K562 (cell line): ENCODE measurements around the gene C16orf74. TPM values are rescaled to one million over a fixed set of nuclear protein-coding genes. Genes with fewer than 3 reads are reported as not detected.

Experiments used
- BCOR ChIP-seq: fragments of 450-650 bp; IDR thresholded peaks from 2 replicates; pipeline ENCODE4 v1.6.1; 2016
- CREM ChIP-seq: IDR thresholded peaks from 2 replicates; pipeline ENCODE4 v1.6.1; 2014; ENCODE audit warnings: antibody characterized with exemption, low read depth
- NFXL1 ChIP-seq: fragments of 450-650 bp; formaldehyde crosslinking; IDR thresholded peaks from 2 replicates; pipeline ENCODE4 v1.4.0; 2021; ENCODE audit warnings: mild to moderate bottlenecking
- PRMT5 ChIP-seq: sonication (generic); formaldehyde crosslinking; IDR thresholded peaks from 2 replicates; pipeline ENCODE4 v1.5.0; 2020; ENCODE audit warnings: missing genetic modification reagents
- RB1 ChIP-seq: fragments of 450-650 bp; IDR thresholded peaks from 2 replicates; pipeline ENCODE4 v1.6.1; 2017; ENCODE audit warnings: low read depth, mild to moderate bottlenecking
- RCOR1 ChIP-seq, 2 experiments: IDR thresholded peaks; 2 replicates each; pipeline ENCODE4 v1.6.1; 2012; ENCODE audit warnings: low read depth in 2 of 2, low read length in 2 of 2, borderline replicate concordance in 1 of 2, improper control_type of control experiment in 1 of 2
- SAFB ChIP-seq: fragments of 200-400 bp; formaldehyde crosslinking; IDR thresholded peaks from 2 replicates; pipeline ENCODE4 v1.6.1; 2017; ENCODE audit warnings: low read depth, low read length, borderline replicate concordance
- ZNF282 ChIP-seq: sonication (generic); formaldehyde crosslinking; IDR thresholded peaks from 2 replicates; pipeline ENCODE4 v1.8.1; 2023; ENCODE audit warnings: missing genetic modification reagents
- polyA plus RNA-seq, 8 experiments: library from polyadenylated mRNA; depleted of rRNA in 4 of 8; stranded (reverse) in 5 of 8; unstranded in 3 of 8; fragments of >200 nt; fragmentation: Nextera tagmentation in 2 of 8; fragmentation: Illumina TruSeq in 1 of 8; extraction: Ambion mirVana in 2 of 8; extraction: Trizol in 1 of 8; gene quantifications; 2 replicates each; pipeline versions ENCODE4 v1.2.1 to v1.2.3, GENCODE V29; 2011 to 2014; ENCODE audit warnings: inconsistent platforms in 1 of 8, missing spikeins in 1 of 8
- total RNA-seq, 7 experiments: library from RNA; depleted of rRNA in 6 of 7; stranded (reverse); fragments of >200 nt in 6 of 7; fragmentation: Illumina TruSeq in 2 of 7; extraction: Trizol in 2 of 7; gene quantifications; 2 replicates each; pipeline versions ENCODE4 v1.2.1 to v1.2.3, GENCODE V29; 2011 to 2021; ENCODE audit warnings: low replicate concordance in 1 of 7
- TF ChIP-seq, protein P1 (sequence below): fragments of 250-450 bp; sonication (Bioruptor Pico); IDR thresholded peaks from 2 replicates; pipeline ENCODE4 v1.4.0; 2020; ENCODE audit warnings: mild to moderate bottlenecking, moderate library complexity, borderline replicate concordance
- TF ChIP-seq, protein P2 (sequence below): fragments of 250-450 bp; sonication (Bioruptor Pico); IDR thresholded peaks from 2 replicates; pipeline ENCODE4 v1.5.0; 2021; ENCODE audit warnings: mild to moderate bottlenecking, borderline replicate concordance
- TF ChIP-seq, protein P3 (sequence below): fragments of 250-450 bp; sonication (Bioruptor Pico); IDR thresholded peaks from 2 replicates; pipeline ENCODE4 v1.8.0; 2021; ENCODE audit warnings: borderline replicate concordance, mild to moderate bottlenecking, moderate library complexity; ENCODE audit not compliant: poor library complexity, severe bottlenecking
- TF ChIP-seq, protein P4 (sequence below): fragments of 450-650 bp; formaldehyde crosslinking; IDR thresholded peaks from 2 replicates; pipeline ENCODE4 v1.4.0; 2022; ENCODE audit warnings: missing genetic modification characterization
- TF ChIP-seq, protein P5 (sequence below): fragments of 450-650 bp; IDR thresholded peaks from 2 replicates; pipeline ENCODE4 v1.6.1; 2016; ENCODE audit warnings: borderline replicate concordance
- TF ChIP-seq, protein P6 (sequence below): fragments of 450-650 bp; formaldehyde crosslinking; IDR thresholded peaks from 2 replicates; pipeline ENCODE4 v1.4.0; 2022; ENCODE audit warnings: mild to moderate bottlenecking, moderate library complexity
- TF ChIP-seq, protein P7 (sequence below), 2 experiments: fragments of 450-650 bp in 1 of 2; sonication (generic) in 1 of 2; formaldehyde crosslinking in 1 of 2; IDR thresholded peaks in 1 of 2; conservative IDR thresholded peaks in 1 of 2; 2 replicates each; pipeline versions ENCODE4 v1.6.1 to v1.8.1; 2016 to 2023; ENCODE audit warnings: mild to moderate bottlenecking in 2 of 2, moderate library complexity in 2 of 2, inconsistent platforms in 1 of 2, missing genetic modification reagents in 1 of 2

C16orf74 gene
- total and polyA plus RNA-seq, 9 of the 15 experiments (the other 6 are each of a cell fraction or from before 2014, with no cell fraction given), result not detected

DNA sequence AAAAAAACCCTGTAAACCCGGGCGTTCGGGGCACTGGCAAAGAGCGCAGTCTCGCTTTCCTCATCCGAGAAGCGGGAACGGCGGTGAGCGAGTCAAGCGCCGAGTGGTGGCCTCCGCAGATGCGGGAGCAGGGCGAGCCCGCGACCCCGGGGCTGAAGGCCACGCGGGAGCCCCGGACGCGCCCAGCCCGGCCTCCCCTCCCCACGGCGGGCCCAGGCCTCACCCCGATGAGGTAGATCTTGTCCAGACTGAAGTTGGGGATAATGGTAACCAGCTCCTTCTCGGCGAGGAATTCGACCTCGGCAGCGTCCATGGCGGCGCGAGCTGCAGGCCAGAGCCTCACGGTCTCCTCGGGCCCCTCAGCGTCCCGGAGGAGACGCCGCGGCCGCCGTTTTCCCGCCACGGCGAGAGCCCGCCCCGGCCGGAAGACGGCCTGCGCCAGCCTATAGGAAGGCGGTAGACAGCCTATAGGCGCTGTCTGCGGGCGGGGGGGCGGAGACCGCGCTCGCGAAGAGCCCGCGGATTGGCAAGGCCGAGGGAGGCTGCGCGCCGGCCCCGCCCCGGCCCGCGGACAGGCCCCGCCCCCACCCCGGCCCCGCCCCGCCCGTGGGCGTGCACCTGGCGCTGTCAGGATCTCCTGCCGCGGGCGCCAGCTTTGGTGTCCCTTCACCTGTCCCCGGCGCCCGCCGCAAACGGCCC lies 62.2 kb downstream of the C16orf74 start, which contains the start of gene GINS2 (continued):
- TF ChIP-seq, protein P1, sequence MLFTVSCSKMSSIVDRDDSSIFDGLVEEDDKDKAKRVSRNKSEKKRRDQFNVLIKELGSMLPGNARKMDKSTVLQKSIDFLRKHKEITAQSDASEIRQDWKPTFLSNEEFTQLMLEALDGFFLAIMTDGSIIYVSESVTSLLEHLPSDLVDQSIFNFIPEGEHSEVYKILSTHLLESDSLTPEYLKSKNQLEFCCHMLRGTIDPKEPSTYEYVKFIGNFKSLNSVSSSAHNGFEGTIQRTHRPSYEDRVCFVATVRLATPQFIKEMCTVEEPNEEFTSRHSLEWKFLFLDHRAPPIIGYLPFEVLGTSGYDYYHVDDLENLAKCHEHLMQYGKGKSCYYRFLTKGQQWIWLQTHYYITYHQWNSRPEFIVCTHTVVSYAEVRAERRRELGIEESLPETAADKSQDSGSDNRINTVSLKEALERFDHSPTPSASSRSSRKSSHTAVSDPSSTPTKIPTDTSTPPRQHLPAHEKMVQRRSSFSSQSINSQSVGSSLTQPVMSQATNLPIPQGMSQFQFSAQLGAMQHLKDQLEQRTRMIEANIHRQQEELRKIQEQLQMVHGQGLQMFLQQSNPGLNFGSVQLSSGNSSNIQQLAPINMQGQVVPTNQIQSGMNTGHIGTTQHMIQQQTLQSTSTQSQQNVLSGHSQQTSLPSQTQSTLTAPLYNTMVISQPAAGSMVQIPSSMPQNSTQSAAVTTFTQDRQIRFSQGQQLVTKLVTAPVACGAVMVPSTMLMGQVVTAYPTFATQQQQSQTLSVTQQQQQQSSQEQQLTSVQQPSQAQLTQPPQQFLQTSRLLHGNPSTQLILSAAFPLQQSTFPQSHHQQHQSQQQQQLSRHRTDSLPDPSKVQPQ (CRISPR knock-in tag), result no peak
- TF ChIP-seq RB1, result peak; percentile 100
- peak; percentile 62; the same call in 1 of the 2 replicates for TF ChIP-seq ZNF282
- TF ChIP-seq, protein P2, sequence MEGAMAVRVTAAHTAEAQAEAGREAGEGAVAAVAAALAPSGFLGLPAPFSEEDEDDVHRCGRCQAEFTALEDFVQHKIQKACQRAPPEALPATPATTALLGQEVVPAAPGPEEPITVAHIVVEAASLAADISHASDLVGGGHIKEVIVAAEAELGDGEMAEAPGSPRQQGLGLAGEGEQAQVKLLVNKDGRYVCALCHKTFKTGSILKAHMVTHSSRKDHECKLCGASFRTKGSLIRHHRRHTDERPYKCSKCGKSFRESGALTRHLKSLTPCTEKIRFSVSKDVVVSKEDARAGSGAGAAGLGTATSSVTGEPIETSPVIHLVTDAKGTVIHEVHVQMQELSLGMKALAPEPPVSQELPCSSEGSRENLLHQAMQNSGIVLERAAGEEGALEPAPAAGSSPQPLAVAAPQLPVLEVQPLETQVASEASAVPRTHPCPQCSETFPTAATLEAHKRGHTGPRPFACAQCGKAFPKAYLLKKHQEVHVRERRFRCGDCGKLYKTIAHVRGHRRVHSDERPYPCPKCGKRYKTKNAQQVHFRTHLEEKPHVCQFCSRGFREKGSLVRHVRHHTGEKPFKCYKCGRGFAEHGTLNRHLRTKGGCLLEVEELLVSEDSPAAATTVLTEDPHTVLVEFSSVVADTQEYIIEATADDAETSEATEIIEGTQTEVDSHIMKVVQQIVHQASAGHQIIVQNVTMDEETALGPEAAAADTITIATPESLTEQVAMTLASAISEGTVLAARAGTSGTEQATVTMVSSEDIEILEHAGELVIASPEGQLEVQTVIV (CRISPR knock-in tag), result no peak
- peak; percentile 31; the same call in 1 of the 2 replicates for TF ChIP-seq CREM
- no peak for TF ChIP-seq RCOR1 (IDR thresholded peaks at IDR 0.05; ENCODE audit: borderline replicate concordance in 1 of 2, low read depth in 2 of 2, low read length in 2 of 2)
- TF ChIP-seq, protein P3, sequence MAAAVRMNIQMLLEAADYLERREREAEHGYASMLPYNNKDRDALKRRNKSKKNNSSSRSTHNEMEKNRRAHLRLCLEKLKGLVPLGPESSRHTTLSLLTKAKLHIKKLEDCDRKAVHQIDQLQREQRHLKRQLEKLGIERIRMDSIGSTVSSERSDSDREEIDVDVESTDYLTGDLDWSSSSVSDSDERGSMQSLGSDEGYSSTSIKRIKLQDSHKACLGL (CRISPR knock-in tag), result no peak
- TF ChIP-seq, protein P4, sequence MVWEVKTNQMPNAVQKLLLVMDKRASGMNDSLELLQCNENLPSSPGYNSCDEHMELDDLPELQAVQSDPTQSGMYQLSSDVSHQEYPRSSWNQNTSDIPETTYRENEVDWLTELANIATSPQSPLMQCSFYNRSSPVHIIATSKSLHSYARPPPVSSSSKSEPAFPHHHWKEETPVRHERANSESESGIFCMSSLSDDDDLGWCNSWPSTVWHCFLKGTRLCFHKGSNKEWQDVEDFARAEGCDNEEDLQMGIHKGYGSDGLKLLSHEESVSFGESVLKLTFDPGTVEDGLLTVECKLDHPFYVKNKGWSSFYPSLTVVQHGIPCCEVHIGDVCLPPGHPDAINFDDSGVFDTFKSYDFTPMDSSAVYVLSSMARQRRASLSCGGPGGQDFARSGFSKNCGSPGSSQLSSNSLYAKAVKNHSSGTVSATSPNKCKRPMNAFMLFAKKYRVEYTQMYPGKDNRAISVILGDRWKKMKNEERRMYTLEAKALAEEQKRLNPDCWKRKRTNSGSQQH (CRISPR knock-in tag), result no peak
- TF ChIP-seq, protein P5, sequence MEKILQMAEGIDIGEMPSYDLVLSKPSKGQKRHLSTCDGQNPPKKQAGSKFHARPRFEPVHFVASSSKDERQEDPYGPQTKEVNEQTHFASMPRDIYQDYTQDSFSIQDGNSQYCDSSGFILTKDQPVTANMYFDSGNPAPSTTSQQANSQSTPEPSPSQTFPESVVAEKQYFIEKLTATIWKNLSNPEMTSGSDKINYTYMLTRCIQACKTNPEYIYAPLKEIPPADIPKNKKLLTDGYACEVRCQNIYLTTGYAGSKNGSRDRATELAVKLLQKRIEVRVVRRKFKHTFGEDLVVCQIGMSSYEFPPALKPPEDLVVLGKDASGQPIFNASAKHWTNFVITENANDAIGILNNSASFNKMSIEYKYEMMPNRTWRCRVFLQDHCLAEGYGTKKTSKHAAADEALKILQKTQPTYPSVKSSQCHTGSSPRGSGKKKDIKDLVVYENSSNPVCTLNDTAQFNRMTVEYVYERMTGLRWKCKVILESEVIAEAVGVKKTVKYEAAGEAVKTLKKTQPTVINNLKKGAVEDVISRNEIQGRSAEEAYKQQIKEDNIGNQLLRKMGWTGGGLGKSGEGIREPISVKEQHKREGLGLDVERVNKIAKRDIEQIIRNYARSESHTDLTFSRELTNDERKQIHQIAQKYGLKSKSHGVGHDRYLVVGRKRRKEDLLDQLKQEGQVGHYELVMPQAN, result peak; percentile 33; the same call in 1 of the 2 replicates
- no peak for TF ChIP-seq NFXL1 (CRISPR knock-in tag)
- no peak for TF ChIP-seq BCOR
- TF ChIP-seq, protein P6, sequence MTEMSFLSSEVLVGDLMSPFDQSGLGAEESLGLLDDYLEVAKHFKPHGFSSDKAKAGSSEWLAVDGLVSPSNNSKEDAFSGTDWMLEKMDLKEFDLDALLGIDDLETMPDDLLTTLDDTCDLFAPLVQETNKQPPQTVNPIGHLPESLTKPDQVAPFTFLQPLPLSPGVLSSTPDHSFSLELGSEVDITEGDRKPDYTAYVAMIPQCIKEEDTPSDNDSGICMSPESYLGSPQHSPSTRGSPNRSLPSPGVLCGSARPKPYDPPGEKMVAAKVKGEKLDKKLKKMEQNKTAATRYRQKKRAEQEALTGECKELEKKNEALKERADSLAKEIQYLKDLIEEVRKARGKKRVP (CRISPR knock-in tag), result no peak
- no peak for TF ChIP-seq PRMT5
- peak; percentile 30; the same call in 1 of the 2 replicates for TF ChIP-seq SAFB
- TF ChIP-seq, protein P7, sequence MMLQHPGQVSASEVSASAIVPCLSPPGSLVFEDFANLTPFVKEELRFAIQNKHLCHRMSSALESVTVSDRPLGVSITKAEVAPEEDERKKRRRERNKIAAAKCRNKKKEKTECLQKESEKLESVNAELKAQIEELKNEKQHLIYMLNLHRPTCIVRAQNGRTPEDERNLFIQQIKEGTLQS (IDR thresholded peaks at IDR 0.05), result no peak
- TF ChIP-seq, protein P7 (CRISPR knock-in tag; conservative IDR thresholded peaks at IDR 0.05), result 0 out of 2 replicates have a peak, but pooled peaks have one; percentile 51
